ENCODE results near the gene TNIP1. TPM values are rescaled to one million over a fixed set of nuclear protein-coding genes. Genes with fewer than 3 reads are reported as not detected.
A peak's percentile ranks its signal among the peaks of the same experiment; 100 is the strongest.

Gene TNIP1
- total RNA-seq, 4 donors from 2014 or later: 112 to 228 (median 188) TPM

- Histone ChIP-seq H3K9me3 (no peaks in the 10 kb centered on the region), H3K27me3 (no peaks in the 10 kb centered on the region), H3K27ac (peak overlapping the region; percentile 82 to 91 (median 88)), H3K4me1 (peaks cover 30 to 48% of the 10 kb centered on the region in 2 donors), H3K36me3 (peaks cover 3 to 60% of the 10 kb centered on the region in 2 donors), H3K4me3 (no peak overlapping the region)
- DNase-seq: peak; percentile 61 to 86
- intact Hi-C loops (cut with DNase I; ENCODE audit: low total_unique reads): loop anchor here (1.0 kb wide), 2 partner anchors 38 to 113 kb away; no protein-coding TSS in a partner anchor
- peak; percentile 34 to 52 for ATAC-seq
- TF ChIP-seq CTCF (IDR thresholded peaks at IDR 0.05 in 4 of 5, conservative IDR thresholded peaks at IDR 0.05 in 1 of 5): peak; percentile 89 to 96 (median 91)
- TF ChIP-seq POLR2A (IDR thresholded peaks at IDR 0.05): no peak
- in situ Hi-C loops (cut with MboI; ENCODE audit: low sequenced_read_pairs in 4 of 4): loop anchor here (5.0 to 25.0 kb wide), 4 partner anchors 36 to 111 kb away; no protein-coding TSS in a partner anchor
Observed at GRCh38 chr5:151126199-151126645, 45.4 kb upstream of the TNIP1 start.

- H3K4me3 ChIP-seq: no peak overlapping the region
- ATAC-seq (no peak), DNase-seq (no peak)
- H3K9me3 ChIP-seq: no peaks in the 10 kb centered on the region
- H3K27me3 ChIP-seq: no peaks in the 10 kb centered on the region
- H3K27ac ChIP-seq: peak overlapping the region; percentile 82 to 91 (median 88)
- peaks cover 30 to 50% of the 10 kb centered on the region in 2 donors for H3K4me1 ChIP-seq
- no peak for TF ChIP-seq CTCF (IDR thresholded peaks at IDR 0.05 in 4 of 5, conservative IDR thresholded peaks at IDR 0.05 in 1 of 5)
- no peak for TF ChIP-seq POLR2A (IDR thresholded peaks at IDR 0.05)
- intact Hi-C loops (cut with DNase I; ENCODE audit: low total_unique reads) (loop anchor here (2.0 kb wide), 1 partner anchor 15 kb away; no protein-coding TSS in a partner anchor), in situ Hi-C loops (cut with MboI; ENCODE audit: low sequenced_read_pairs in 4 of 4) (loop anchor here (5.0 to 25.0 kb wide), 4 partner anchors 37 to 112 kb away; no protein-coding TSS in a partner anchor)
- peaks cover 3 to 60% of the 10 kb centered on the region in 2 donors for H3K36me3 ChIP-seq
Observed at GRCh38 chr5:151125421-151125820, 44.6 kb upstream of the TNIP1 start.

- ATAC-seq: peak; percentile 76 to 80
- peak overlapping the region; percentile 82 to 91 (median 88) for H3K27ac ChIP-seq
- peaks cover 3 to 62% of the 10 kb centered on the region in 2 donors for H3K36me3 ChIP-seq
- intact Hi-C loops (cut with DNase I; ENCODE audit: low total_unique reads) (loop anchor here (2.0 kb wide), 1 partner anchor 17 kb away; no protein-coding TSS in a partner anchor), in situ Hi-C loops (cut with MboI; ENCODE audit: low sequenced_read_pairs in 4 of 4) (loop anchor here in 3 of 4 donors (5.0 to 10.0 kb wide), 2 partner anchors 38 to 111 kb away; no protein-coding TSS in a partner anchor)
- DNase-seq: peak; percentile 81 to 95
- no peaks in the 10 kb centered on the region for H3K27me3 ChIP-seq
- no peaks in the 10 kb centered on the region for H3K9me3 ChIP-seq
- H3K4me1 ChIP-seq: peaks cover 30 to 50% of the 10 kb centered on the region in 2 donors
- TF ChIP-seq CTCF (IDR thresholded peaks at IDR 0.05 in 4 of 5, conservative IDR thresholded peaks at IDR 0.05 in 1 of 5) (no peak), POLR2A (IDR thresholded peaks at IDR 0.05) (peak in 1 of 2 donors; percentile 28)
- H3K4me3 ChIP-seq: peak overlapping the region in 3 of 4 donors; percentile 3 to 15 (median 8)
Observed at GRCh38 chr5:151123897-151124751, 43.3 kb upstream of the TNIP1 start.

GRCh38 chr5:151122828-151123227 lies 42.0 kb upstream of the TNIP1 start:
- peaks cover 0 to 57% of the 10 kb centered on the region in 2 donors for H3K36me3 ChIP-seq
- no peak overlapping the region for H3K4me3 ChIP-seq
- no peaks in the 10 kb centered on the region for H3K9me3 ChIP-seq
- H3K27ac ChIP-seq: peak overlapping the region; percentile 82 to 91 (median 88)
- peaks cover 30 to 50% of the 10 kb centered on the region in 2 donors for H3K4me1 ChIP-seq
- TF ChIP-seq POLR2A (IDR thresholded peaks at IDR 0.05) (no peak), CTCF (IDR thresholded peaks at IDR 0.05 in 4 of 5, conservative IDR thresholded peaks at IDR 0.05 in 1 of 5) (no peak)
- H3K27me3 ChIP-seq: no peaks in the 10 kb centered on the region
- ATAC-seq (no peak), DNase-seq (no peak)
- intact Hi-C loops (cut with DNase I; ENCODE audit: low total_unique reads): no loop called here
- in situ Hi-C loops (cut with MboI; ENCODE audit: low sequenced_read_pairs in 4 of 4): loop anchor here in 3 of 4 donors (5.0 to 10.0 kb wide), 2 partner anchors 39 to 112 kb away; no protein-coding TSS in a partner anchor

Measured in gastrocnemius medialis (tissue), 4 donors.